ENCODE results near the gene UBIAD1. TPM values are rescaled to one million over a fixed set of nuclear protein-coding genes. Genes with fewer than 3 reads are reported as not detected.

The UBIAD1 gene
- total RNA-seq, 1 donor from 2014 or later = 15.4 TPM

DNA sequence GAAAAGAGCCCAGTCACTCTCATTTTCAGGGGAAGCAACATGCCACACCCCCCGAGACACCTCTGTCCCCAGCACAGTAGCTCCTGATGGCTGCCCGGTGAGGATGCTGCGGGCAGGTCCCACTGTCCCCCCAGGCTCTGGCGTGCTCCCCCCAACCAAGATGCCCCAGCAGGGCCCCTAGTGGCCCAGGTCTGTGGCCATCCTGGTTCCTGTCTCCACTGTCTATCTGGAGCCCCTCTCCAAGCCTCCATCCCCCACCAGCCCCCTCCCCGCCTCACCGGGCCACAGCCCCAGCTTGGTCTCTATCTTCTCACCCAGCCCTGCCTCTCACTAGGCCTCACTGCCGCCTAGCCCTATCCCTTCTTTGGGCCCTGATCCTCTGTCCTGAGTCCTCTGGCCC, 61.8 kb downstream of the UBIAD1 start:
- Histone ChIP-seq H3K79me2 (ENCODE audit: insufficient read depth, low read length) (no peaks in the 10 kb centered on the region), H3K27ac (ENCODE audit: low read depth, low read length) (no peak overlapping the region), H3K4me1 (ENCODE audit: insufficient read depth, low read length) (no peaks in the 10 kb centered on the region), H3K4me3 (ENCODE audit: insufficient read depth, low read depth, low read length) (no peak overlapping the region), H3K9me3 (ENCODE audit: insufficient read depth, low read depth, low read length) (no peaks in the 10 kb centered on the region), H3K36me3 (ENCODE audit: insufficient read depth, low read length) (no peaks in the 10 kb centered on the region), H3K9ac (ENCODE audit: low read length) (no peak overlapping the region), H3K27me3 (ENCODE audit: insufficient read depth, low read length) (peaks cover 13% of the 10 kb centered on the region), H3K4me2 (ENCODE audit: low read length) (no peak overlapping the region), H4K20me1 (ENCODE audit: insufficient read depth, low read length) (no peaks in the 10 kb centered on the region), H2AFZ (ENCODE audit: low read depth, low read length) (no peak overlapping the region)
- DNase-seq (ENCODE audit: low read depth) = no peak
- H3K36me3 Mint-ChIP-seq (ENCODE audit: low read depth, unreplicated experiment) = no peaks in the 10 kb centered on the region
- H3K9me3 Mint-ChIP-seq (ENCODE audit: unreplicated experiment) = no peaks in the 10 kb centered on the region
- H3K27me3 Mint-ChIP-seq (ENCODE audit: low read depth, unreplicated experiment) = peaks cover 9% of the 10 kb centered on the region
- no peak overlapping the region for H3K4me3 Mint-ChIP-seq (ENCODE audit: unreplicated experiment)
- FAIRE-seq = no peak
- H3K27ac Mint-ChIP-seq (ENCODE audit: unreplicated experiment) = peak overlapping the region; percentile 41
- no peaks in the 10 kb centered on the region for H3K4me1 Mint-ChIP-seq (ENCODE audit: low read depth, unreplicated experiment)
- no peak for TF ChIP-seq EZH2 (IDR thresholded peaks at IDR 0.05; ENCODE audit: insufficient read depth, low read length)
- TF ChIP-seq, protein P1, sequence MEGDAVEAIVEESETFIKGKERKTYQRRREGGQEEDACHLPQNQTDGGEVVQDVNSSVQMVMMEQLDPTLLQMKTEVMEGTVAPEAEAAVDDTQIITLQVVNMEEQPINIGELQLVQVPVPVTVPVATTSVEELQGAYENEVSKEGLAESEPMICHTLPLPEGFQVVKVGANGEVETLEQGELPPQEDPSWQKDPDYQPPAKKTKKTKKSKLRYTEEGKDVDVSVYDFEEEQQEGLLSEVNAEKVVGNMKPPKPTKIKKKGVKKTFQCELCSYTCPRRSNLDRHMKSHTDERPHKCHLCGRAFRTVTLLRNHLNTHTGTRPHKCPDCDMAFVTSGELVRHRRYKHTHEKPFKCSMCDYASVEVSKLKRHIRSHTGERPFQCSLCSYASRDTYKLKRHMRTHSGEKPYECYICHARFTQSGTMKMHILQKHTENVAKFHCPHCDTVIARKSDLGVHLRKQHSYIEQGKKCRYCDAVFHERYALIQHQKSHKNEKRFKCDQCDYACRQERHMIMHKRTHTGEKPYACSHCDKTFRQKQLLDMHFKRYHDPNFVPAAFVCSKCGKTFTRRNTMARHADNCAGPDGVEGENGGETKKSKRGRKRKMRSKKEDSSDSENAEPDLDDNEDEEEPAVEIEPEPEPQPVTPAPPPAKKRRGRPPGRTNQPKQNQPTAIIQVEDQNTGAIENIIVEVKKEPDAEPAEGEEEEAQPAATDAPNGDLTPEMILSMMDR (IDR thresholded peaks at IDR 0.05; ENCODE audit: insufficient read depth, low read depth, low read length) = no peak

DNA sequence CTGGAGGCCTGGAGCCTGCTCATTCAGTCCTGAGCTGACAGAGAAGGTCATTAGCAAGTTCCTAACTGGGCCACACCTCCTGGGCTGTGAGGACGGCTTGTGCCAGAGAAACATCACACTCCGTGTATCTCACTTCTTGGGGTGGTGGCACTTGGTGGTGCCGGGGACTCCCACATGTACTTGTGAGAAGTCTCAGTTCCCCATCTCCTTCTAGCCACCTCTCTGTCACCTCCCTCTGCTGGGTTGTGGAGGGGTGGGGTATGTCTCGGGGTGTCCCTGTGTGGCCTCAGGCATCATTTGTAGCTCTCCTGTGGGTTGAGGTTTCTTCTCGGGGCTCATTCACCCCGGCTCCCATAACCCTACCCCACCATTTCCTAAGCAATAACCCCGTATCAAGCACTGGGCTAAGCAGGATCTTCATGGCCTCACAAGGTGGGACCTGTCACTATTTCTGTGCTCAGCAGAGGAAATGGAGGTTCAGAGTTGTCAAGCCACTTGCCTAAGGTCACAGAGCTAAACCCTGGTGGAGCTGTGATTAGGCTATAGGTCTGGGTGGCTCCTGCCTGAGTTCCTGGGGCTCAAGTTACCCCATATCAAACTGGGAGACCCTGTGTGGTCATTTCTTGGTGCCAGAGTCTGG, 62.5 kb downstream of the UBIAD1 start:
- H3K36me3 ChIP-seq (ENCODE audit: insufficient read depth, low read length) = no peaks in the 10 kb centered on the region
- peaks cover 2% of the 10 kb centered on the region for H3K4me1 Mint-ChIP-seq (ENCODE audit: low read depth, unreplicated experiment)
- H3K79me2 ChIP-seq (ENCODE audit: insufficient read depth, low read length) = no peaks in the 10 kb centered on the region
- H3K27me3 Mint-ChIP-seq (ENCODE audit: low read depth, unreplicated experiment) = peaks cover 15% of the 10 kb centered on the region
- FAIRE-seq = no peak
- H3K4me1 ChIP-seq (ENCODE audit: insufficient read depth, low read length) = no peaks in the 10 kb centered on the region
- no peak for TF ChIP-seq EZH2 (IDR thresholded peaks at IDR 0.05; ENCODE audit: insufficient read depth, low read length)
- TF ChIP-seq, protein P1 (IDR thresholded peaks at IDR 0.05; ENCODE audit: insufficient read depth, low read depth, low read length) = no peak
- DNase-seq (ENCODE audit: low read depth) = no peak
- H3K9ac ChIP-seq (ENCODE audit: low read length) = no peak overlapping the region
- H3K36me3 Mint-ChIP-seq (ENCODE audit: low read depth, unreplicated experiment) = no peaks in the 10 kb centered on the region
- no peak overlapping the region for H3K4me3 ChIP-seq (ENCODE audit: insufficient read depth, low read depth, low read length)
- no peak overlapping the region for H3K4me2 ChIP-seq (ENCODE audit: low read length)
- H3K27ac ChIP-seq (ENCODE audit: low read depth, low read length) = no peak overlapping the region
- H3K27me3 ChIP-seq (ENCODE audit: insufficient read depth, low read length) = peaks cover 17% of the 10 kb centered on the region
- no peak overlapping the region for H3K4me3 Mint-ChIP-seq (ENCODE audit: unreplicated experiment)
- no peaks in the 10 kb centered on the region for H4K20me1 ChIP-seq (ENCODE audit: insufficient read depth, low read length)
- H3K9me3 Mint-ChIP-seq (ENCODE audit: unreplicated experiment) = no peaks in the 10 kb centered on the region
- H2AFZ ChIP-seq (ENCODE audit: low read depth, low read length) = no peak overlapping the region
- no peak overlapping the region for H3K27ac Mint-ChIP-seq (ENCODE audit: unreplicated experiment)
- no peaks in the 10 kb centered on the region for H3K9me3 ChIP-seq (ENCODE audit: insufficient read depth, low read depth, low read length)

- H3K9me3 ChIP-seq (ENCODE audit: insufficient read depth, low read depth, low read length) = no peaks in the 10 kb centered on the region
- H3K4me3 Mint-ChIP-seq (ENCODE audit: unreplicated experiment) = no peak overlapping the region
- no peaks in the 10 kb centered on the region for H4K20me1 ChIP-seq (ENCODE audit: insufficient read depth, low read length)
- H3K36me3 ChIP-seq (ENCODE audit: insufficient read depth, low read length) = no peaks in the 10 kb centered on the region
- H3K79me2 ChIP-seq (ENCODE audit: insufficient read depth, low read length) = no peaks in the 10 kb centered on the region
- no peak overlapping the region for H3K27ac ChIP-seq (ENCODE audit: low read depth, low read length)
- H3K36me3 Mint-ChIP-seq (ENCODE audit: low read depth, unreplicated experiment) = no peaks in the 10 kb centered on the region
- no peak overlapping the region for H2AFZ ChIP-seq (ENCODE audit: low read depth, low read length)
- TF ChIP-seq, protein P1 (IDR thresholded peaks at IDR 0.05; ENCODE audit: insufficient read depth, low read depth, low read length) = peak; percentile 60
- no peak for TF ChIP-seq EZH2 (IDR thresholded peaks at IDR 0.05; ENCODE audit: insufficient read depth, low read length)
- H3K27me3 Mint-ChIP-seq (ENCODE audit: low read depth, unreplicated experiment) = peaks cover 25% of the 10 kb centered on the region
- no peak for DNase-seq (ENCODE audit: low read depth)
- no peak overlapping the region for H3K27ac Mint-ChIP-seq (ENCODE audit: unreplicated experiment)
- no peak overlapping the region for H3K4me3 ChIP-seq (ENCODE audit: insufficient read depth, low read depth, low read length)
- no peaks in the 10 kb centered on the region for H3K4me1 ChIP-seq (ENCODE audit: insufficient read depth, low read length)
- peaks cover 1% of the 10 kb centered on the region for H3K9me3 Mint-ChIP-seq (ENCODE audit: unreplicated experiment)
- FAIRE-seq = no peak
- H3K9ac ChIP-seq (ENCODE audit: low read length) = no peak overlapping the region
- H3K27me3 ChIP-seq (ENCODE audit: insufficient read depth, low read length) = peaks cover 34% of the 10 kb centered on the region
- no peak overlapping the region for H3K4me2 ChIP-seq (ENCODE audit: low read length)
- H3K4me1 Mint-ChIP-seq (ENCODE audit: low read depth, unreplicated experiment) = peaks cover 2% of the 10 kb centered on the region
Observed at GRCh38 chr1:11337580-11338073, 64.6 kb downstream of the UBIAD1 start.
